ENCODE results near the gene BLOC1S4. TPM values are rescaled to one million over a fixed set of nuclear protein-coding genes. Genes with fewer than 3 reads are reported as not detected.

The BLOC1S4 gene
- total RNA-seq, 1 experiment from 2014 or later = 15.7 TPM

GRCh38 chr4:6749340-6750171 is 33.6 kb downstream of the BLOC1S4 start:
- peak overlapping the region; percentile 84 for H2AFZ ChIP-seq (ENCODE audit: low read depth, low read length, poor library complexity, severe bottlenecking)
- TF ChIP-seq RAD21 (IDR thresholded peaks at IDR 0.05; ENCODE audit: low read depth) = no peak
- no peak for TF ChIP-seq CTCF (IDR thresholded peaks at IDR 0.05 in 2 of 3, conservative IDR thresholded peaks at IDR 0.05 in 1 of 3; ENCODE audit: borderline replicate concordance in 1 of 3, insufficient read depth in 1 of 3, low read depth in 2 of 3, low read length in 2 of 3)
- peak; percentile 52 for TF ChIP-seq SP1 (IDR thresholded peaks at IDR 0.05; ENCODE audit: low read depth)
- TF ChIP-seq JUND (IDR thresholded peaks at IDR 0.05) = no peak
- no peak for TF ChIP-seq SIN3A (IDR thresholded peaks at IDR 0.05; ENCODE audit: low read depth)
- TF ChIP-seq YY1 (IDR thresholded peaks at IDR 0.05; ENCODE audit: extremely low read depth, insufficient replicate concordance, low read depth, low read length) = no peak
- TF ChIP-seq CEBPB (IDR thresholded peaks at IDR 0.05; ENCODE audit: low read depth) = no peak
- TF ChIP-seq POLR2A (IDR thresholded peaks at IDR 0.05; ENCODE audit: borderline replicate concordance, extremely low read depth, insufficient read depth, insufficient read length) = no peak
- peak; percentile 24; the same call in 1 of the 2 replicates for TF ChIP-seq ZFX (IDR thresholded peaks at IDR 0.05)
- peak; percentile 74 for TF ChIP-seq MAX (IDR thresholded peaks at IDR 0.05)
- no peak for TF ChIP-seq ELF1 (IDR thresholded peaks at IDR 0.05; ENCODE audit: borderline replicate concordance, low read depth)
- no peak for TF ChIP-seq TCF7L2 (IDR thresholded peaks at IDR 0.05; ENCODE audit: borderline replicate concordance, extremely low read depth, insufficient read depth, insufficient read length)
- TF ChIP-seq ATF3 (IDR thresholded peaks at IDR 0.05) = no peak
- TF ChIP-seq ZNF274 (IDR thresholded peaks at IDR 0.05; ENCODE audit: low read depth, low read length) = no peak
- TF ChIP-seq REST (IDR thresholded peaks at IDR 0.05; ENCODE audit: low read depth) = no peak
- TF ChIP-seq POLR2AphosphoS5 (IDR thresholded peaks at IDR 0.05; ENCODE audit: low read depth, low read length) = peak; percentile 55
- TF ChIP-seq EZH2phosphoT487 (IDR thresholded peaks at IDR 0.05; ENCODE audit: borderline replicate concordance) = no peak
- no peak for TF ChIP-seq EZH2 (IDR thresholded peaks at IDR 0.05)
- TF ChIP-seq FOSL1 (IDR thresholded peaks at IDR 0.05; ENCODE audit: low read depth) = no peak
- TF ChIP-seq EGR1 (IDR thresholded peaks at IDR 0.05; ENCODE audit: low read depth) = peak; percentile 37; the same call in 1 of the 2 replicates
- TF ChIP-seq CBX3 (IDR thresholded peaks at IDR 0.05; ENCODE audit: low read depth) = 0 out of 2 replicates have a peak, but pooled peaks have one; percentile 16

More at GRCh38 chr4:6749340-6750171, 33.6 kb downstream of the BLOC1S4 start:
- no peaks in the 10 kb centered on the region for H3K27me3 ChIP-seq (ENCODE audit: insufficient read depth, low read length)
- intact Hi-C loops (cut with micrococcal nuclease) = no loop called here
- BruUV-seq (replicated peaks) = no TSS peak
- no peaks in the 10 kb centered on the region for H4K20me1 ChIP-seq (ENCODE audit: insufficient read depth)
- no peaks in the 10 kb centered on the region for H3K79me2 ChIP-seq (ENCODE audit: insufficient read depth, low read length)
- CTCF ChIA-PET = no interaction called here
- peak overlapping the region; percentile 78 for H3K4me2 ChIP-seq (ENCODE audit: low read length)
- POLR2A ChIA-PET = no interaction called here
- no peaks in the 10 kb centered on the region for H3K9me3 ChIP-seq (ENCODE audit: control insufficient read depth in 1 of 2, insufficient read depth in 1 of 2, low read depth in 1 of 2, low read length in 2 of 2)
- peak overlapping the region; percentile 21 for H3K9ac ChIP-seq (ENCODE audit: low read length)
- ATAC-seq (peak; percentile 89), DNase-seq (ENCODE audit: low read depth, low spot score) (peak; percentile 36)
- no peaks in the 10 kb centered on the region for H3K9me2 ChIP-seq (ENCODE audit: insufficient read depth)
- H3K4me1 ChIP-seq (ENCODE audit: control insufficient read depth in 1 of 2, insufficient read depth in 2 of 2, low read length in 2 of 2) = peaks cover 28 to 66% of the 10 kb centered on the region in 2 experiments
- H3K36me3 ChIP-seq (ENCODE audit: control insufficient read depth in 1 of 2, insufficient read depth in 2 of 2, low read length in 2 of 2) = no peaks in the 10 kb centered on the region
- H3K27ac ChIP-seq (ENCODE audit: low read depth, low read length) = peak overlapping the region; percentile 5; the same call in 1 of the 2 replicates
- RAD21 ChIA-PET (ENCODE audit: low non-redundant PET in 1 of 2, low total read pairs in 2 of 2, uncharacterized antibody in 2 of 2, unreplicated experiment in 2 of 2) = no interaction called here
- peak overlapping the region in 1 of 2 experiments; percentile 37; a peak in 2 of 4 replicates for H3K4me3 ChIP-seq (replicated peaks in 1 of 2; ENCODE audit: low read depth in 1 of 2, low read length in 2 of 2)
